HCT116 (cell line): ENCODE data around the gene NFIX.

Experiments
- EZH2 ChIP-seq: fragments of 200-600 bp; sonication (generic); IDR thresholded peaks from 2 replicates; pipeline ENCODE4 v1.6.1; 2017; ENCODE audit warnings: antibody characterized with exemption, mixed run types
- EZH2phosphoT487 ChIP-seq: fragments of 200-600 bp; IDR thresholded peaks from 2 replicates; pipeline ENCODE4 v1.6.1; 2018; ENCODE audit warnings: antibody characterized with exemption, borderline replicate concordance
- TF ChIP-seq, protein P1 (sequence below), 3 experiments: fragments of 200-600 bp in 1 of 3; sonication (generic) in 1 of 3; IDR thresholded peaks in 2 of 3; conservative IDR thresholded peaks in 1 of 3; 2 replicates each; pipeline ENCODE4 v1.5.1; 2012 to 2017; ENCODE audit warnings: low read depth in 2 of 3, low read length in 2 of 3, antibody characterized with exemption in 1 of 3, borderline replicate concordance in 1 of 3, control low read depth in 1 of 3, mild to moderate bottlenecking in 1 of 3, mixed read lengths in 1 of 3, mixed run types in 1 of 3, moderate library complexity in 1 of 3; ENCODE audit not compliant: insufficient read depth in 1 of 3

DNA sequence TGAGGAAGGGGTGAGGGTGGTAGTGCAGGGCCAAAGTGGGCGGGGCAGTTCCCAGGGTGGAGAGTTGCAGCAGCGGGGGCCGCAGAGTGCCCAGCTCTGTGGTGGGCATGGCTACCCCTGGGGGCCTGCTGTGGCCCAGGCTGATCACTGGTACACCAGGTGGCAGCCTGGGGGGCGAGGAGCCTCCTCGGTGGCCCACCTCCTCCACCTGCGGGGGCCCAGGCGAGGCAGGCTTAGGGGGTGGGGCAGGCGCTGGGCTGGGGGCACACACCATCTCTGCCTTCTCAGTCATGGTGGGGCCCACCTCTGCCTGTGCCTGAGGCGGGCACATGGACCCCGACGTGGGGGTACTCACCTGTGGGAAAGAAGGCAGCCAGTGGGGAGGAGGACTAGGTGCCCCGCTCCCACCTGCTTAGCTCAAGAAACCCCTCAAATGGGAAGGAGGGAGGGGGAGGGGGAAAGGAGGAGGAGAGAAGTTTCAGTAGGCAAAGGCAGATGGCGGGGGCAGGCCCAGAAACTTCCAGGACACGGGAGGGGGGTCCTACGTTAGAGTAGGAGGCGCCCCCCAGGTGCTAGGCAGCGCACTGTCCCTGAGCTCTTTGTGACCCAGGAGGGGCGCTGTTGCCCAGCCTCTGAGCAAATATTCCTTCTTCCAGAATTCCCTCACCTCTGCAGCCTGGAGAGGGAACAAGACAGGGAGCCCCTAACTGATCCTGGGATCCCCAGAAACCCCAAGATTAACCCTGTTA is 105.7 kb downstream of the NFIX start:
- TF ChIP-seq EZH2, result no peak
- TF ChIP-seq, protein P1, sequence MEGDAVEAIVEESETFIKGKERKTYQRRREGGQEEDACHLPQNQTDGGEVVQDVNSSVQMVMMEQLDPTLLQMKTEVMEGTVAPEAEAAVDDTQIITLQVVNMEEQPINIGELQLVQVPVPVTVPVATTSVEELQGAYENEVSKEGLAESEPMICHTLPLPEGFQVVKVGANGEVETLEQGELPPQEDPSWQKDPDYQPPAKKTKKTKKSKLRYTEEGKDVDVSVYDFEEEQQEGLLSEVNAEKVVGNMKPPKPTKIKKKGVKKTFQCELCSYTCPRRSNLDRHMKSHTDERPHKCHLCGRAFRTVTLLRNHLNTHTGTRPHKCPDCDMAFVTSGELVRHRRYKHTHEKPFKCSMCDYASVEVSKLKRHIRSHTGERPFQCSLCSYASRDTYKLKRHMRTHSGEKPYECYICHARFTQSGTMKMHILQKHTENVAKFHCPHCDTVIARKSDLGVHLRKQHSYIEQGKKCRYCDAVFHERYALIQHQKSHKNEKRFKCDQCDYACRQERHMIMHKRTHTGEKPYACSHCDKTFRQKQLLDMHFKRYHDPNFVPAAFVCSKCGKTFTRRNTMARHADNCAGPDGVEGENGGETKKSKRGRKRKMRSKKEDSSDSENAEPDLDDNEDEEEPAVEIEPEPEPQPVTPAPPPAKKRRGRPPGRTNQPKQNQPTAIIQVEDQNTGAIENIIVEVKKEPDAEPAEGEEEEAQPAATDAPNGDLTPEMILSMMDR (IDR thresholded peaks at IDR 0.05 in 2 of 3, conservative IDR thresholded peaks at IDR 0.05 in 1 of 3; ENCODE audit: borderline replicate concordance in 1 of 3, insufficient read depth in 1 of 3, low read depth in 2 of 3, low read length in 2 of 3), result peak; percentile 63 to 80 (median 63)
- no peak for TF ChIP-seq EZH2phosphoT487
